ENCODE results near the gene LEKR1. TPM values are rescaled to one million over a fixed set of nuclear protein-coding genes. Genes with fewer than 3 reads are reported as not detected.
A peak's percentile ranks its signal among the peaks of the same experiment; 100 is the strongest.

Gene LEKR1
- total RNA-seq, 2 donors from 2014 or later: 0.20 to 0.70 TPM

DNA sequence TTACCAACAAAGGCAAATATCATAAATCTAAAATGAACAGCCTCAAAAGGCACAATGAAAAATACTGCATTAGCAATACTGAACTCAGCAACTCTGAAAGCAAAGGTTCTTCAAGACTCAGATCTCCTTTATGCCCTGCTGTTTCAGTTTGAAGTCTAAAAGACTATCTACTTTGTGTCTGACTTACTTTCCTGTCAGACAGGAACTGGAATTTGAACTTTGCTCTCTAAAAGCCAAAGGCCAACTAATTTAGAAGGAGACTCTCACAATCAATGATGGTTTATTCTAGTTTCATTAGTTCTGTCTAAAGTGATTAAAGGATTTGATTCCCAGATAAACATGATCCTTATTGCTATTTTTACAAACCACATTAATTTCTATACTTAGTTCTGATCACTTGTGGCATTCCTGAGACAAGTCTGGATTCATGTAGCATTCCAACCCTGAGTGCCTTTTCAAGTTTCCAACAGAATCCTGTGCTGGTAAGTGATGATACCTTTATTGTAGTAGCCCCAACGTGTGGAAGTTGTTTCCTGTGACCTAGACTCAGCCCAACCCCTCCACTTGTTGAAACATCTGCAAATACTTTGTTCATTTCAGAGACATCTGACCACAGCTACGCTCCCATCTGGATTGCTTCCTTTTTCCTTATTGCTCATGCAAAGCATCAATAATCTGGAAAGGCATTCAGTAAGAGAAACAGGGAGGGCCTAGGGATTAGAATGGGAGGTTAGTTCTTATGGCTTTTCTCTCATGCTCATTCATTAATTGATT lies 14.9 kb upstream of the LEKR1 start:
- Histone ChIP-seq H3K4me3 (no peak overlapping the region), H3K36me3 (no peaks in the 10 kb centered on the region), H3K27me3 (no peaks in the 10 kb centered on the region), H3K4me1 (peaks cover 0 to 7% of the 10 kb centered on the region in 2 donors), H3K9me3 (no peaks in the 10 kb centered on the region), H3K27ac (no peak overlapping the region)
- TF ChIP-seq, protein P1, sequence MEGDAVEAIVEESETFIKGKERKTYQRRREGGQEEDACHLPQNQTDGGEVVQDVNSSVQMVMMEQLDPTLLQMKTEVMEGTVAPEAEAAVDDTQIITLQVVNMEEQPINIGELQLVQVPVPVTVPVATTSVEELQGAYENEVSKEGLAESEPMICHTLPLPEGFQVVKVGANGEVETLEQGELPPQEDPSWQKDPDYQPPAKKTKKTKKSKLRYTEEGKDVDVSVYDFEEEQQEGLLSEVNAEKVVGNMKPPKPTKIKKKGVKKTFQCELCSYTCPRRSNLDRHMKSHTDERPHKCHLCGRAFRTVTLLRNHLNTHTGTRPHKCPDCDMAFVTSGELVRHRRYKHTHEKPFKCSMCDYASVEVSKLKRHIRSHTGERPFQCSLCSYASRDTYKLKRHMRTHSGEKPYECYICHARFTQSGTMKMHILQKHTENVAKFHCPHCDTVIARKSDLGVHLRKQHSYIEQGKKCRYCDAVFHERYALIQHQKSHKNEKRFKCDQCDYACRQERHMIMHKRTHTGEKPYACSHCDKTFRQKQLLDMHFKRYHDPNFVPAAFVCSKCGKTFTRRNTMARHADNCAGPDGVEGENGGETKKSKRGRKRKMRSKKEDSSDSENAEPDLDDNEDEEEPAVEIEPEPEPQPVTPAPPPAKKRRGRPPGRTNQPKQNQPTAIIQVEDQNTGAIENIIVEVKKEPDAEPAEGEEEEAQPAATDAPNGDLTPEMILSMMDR (IDR thresholded peaks at IDR 0.05): no peak
- DNase-seq (ENCODE audit: low spot score): no peak

DNA sequence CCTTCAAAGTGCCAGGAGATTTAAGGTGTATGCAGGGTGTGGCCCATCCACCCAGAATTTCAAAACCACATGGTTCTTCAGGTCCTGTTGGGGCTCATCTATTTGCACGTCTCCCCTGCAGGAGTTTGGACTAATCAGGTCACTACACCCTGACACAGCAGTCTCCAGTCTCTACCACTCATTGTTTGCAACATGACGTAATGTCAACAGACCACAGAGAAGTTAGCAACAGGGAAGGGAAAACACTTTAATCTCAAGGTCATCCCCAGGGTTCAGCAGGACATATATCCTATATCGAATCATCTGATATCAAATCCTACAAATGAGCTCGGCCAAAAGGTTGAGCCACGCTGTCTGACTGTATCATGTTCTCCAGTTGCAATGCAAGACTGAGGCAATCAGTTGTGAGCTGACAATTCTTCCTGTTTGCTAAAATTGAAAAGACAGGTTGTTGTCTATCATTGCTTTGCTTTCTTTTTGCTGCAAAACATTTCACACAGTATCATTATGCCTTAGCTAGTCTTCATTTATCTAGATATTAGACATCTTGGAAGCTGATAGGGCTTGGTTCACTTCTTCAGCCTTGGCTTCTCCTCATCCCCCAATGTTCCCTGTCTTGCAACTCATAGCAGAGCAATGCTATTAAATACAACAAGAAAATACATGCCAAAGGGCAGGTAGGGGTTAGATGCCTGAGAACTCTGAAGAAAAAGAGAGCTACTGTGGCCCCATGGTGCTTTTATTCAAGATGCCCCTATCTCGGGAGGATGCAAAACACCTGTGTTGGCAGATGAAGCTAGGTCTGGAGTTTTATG lies 13.4 kb upstream of the LEKR1 start:
- Histone ChIP-seq H3K27ac (no peak overlapping the region), H3K4me3 (no peak overlapping the region), H3K36me3 (no peaks in the 10 kb centered on the region), H3K9me3 (no peaks in the 10 kb centered on the region), H3K27me3 (no peaks in the 10 kb centered on the region), H3K4me1 (peaks cover 0 to 15% of the 10 kb centered on the region in 2 donors)
- TF ChIP-seq, protein P1 (IDR thresholded peaks at IDR 0.05): no peak
- DNase-seq (ENCODE audit: low spot score): no peak

DNA sequence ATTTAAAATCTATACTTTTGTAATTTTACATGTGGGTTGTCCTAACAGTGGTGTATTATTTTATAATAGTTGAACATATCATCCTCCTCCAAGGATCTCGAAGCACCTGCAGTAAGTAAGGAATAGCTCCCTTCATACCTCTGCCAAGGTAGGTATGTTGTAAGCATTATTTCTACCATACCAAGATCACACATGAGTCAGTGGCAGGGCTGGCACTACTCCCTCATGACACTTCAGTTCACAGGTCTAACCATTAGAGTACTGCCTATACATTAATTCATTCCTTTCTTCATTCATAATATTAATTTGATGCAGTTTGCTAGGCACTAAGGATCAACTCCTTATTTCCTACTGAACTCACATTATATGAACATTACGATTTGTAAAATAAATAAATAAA lies 11.9 kb upstream of the LEKR1 start:
- no peaks in the 10 kb centered on the region for H3K9me3 ChIP-seq
- no peaks in the 10 kb centered on the region for H3K27me3 ChIP-seq
- DNase-seq (ENCODE audit: low spot score): no peak
- no peak overlapping the region for H3K27ac ChIP-seq
- peaks cover 0 to 16% of the 10 kb centered on the region in 2 donors for H3K4me1 ChIP-seq
- no peaks in the 10 kb centered on the region for H3K36me3 ChIP-seq
- no peak overlapping the region for H3K4me3 ChIP-seq
- TF ChIP-seq, protein P1 (IDR thresholded peaks at IDR 0.05): no peak

DNA sequence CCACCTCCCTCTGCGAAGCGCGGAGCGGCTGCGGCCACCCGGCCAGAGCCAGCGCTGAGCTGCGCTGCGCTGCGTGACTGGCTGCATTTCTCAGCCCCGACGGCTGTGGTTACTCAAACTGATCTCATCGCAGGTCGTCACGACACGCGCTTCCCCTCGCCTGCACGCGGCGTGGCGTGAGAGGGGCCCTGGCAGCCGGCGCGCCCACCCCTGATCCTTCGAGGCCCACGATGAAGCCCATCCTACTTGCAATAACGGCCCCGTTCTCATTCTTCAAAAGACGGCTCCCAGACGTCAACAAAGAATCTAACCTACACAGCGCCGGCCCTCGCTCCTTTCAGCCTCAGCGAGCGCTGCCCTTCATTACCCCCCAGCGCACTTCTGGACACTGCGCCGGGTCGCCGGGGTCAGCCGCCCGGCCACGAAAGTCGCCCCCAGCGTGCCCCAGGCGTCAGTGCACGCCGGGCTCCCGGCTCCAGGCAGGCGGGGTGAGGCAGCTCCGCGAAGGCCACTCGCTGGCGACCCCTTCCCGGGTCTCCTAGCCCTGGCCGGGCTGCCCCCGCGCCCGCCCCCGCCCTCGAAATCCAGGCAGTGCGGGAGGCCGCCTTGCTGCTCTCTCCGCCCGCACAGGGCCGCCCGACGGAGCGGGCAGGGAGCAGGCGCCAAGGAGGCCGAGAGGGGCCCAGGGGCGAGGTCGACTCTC lies 9.9 kb upstream of the LEKR1 start:
- DNase-seq (ENCODE audit: low spot score): no peak
- TF ChIP-seq, protein P1 (IDR thresholded peaks at IDR 0.05): no peak
- Histone ChIP-seq H3K36me3 (no peaks in the 10 kb centered on the region), H3K9me3 (no peaks in the 10 kb centered on the region), H3K27me3 (no peaks in the 10 kb centered on the region), H3K4me1 (peaks cover 0 to 16% of the 10 kb centered on the region in 2 donors), H3K4me3 (peak overlapping the region; percentile 46 to 67), H3K27ac (peak overlapping the region; percentile 89 to 92)

DNA sequence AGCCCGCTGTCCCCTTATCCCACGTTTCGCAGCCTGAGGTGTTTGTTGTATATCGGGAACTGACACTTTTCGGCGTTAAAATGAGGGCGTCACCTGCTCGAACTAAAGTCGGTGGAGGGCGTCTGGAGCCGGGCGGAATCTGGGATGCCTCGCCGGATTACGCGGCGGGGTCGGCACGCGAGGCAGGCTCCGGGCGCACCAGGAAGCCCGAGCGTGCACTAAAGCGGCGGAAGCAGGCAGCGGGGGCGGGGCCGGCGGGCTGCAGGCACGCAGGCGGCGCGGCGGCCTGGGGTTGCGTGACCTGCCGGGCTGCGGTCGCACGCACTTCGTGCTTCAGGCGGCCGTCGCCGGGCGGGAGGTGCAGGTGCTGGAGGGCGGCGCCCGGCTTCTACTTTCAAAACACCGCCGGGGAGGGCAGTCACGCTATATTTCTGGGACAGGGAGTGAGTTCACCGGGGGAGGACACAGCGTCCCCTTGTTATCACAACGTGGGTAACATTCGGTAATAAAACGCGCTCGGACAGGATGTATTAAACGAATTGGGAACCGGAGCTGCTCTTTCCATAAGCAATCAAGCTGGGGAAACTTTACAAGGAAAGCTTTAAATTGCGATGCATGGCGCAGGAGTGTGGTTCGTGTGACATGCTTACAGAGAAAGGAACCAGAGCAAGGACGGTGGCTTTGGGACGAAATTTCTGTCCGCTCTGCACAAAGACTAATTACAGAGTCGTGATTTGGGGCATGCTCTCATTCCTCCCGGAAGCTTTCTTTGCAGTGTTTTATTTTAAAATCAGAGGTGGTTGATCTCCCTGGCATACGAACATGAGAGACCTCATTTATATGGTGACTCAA lies 9.1 kb upstream of the LEKR1 start:
- peaks cover 0 to 16% of the 10 kb centered on the region in 2 donors for H3K4me1 ChIP-seq
- peak overlapping the region; percentile 46 to 67 for H3K4me3 ChIP-seq
- H3K36me3 ChIP-seq: no peaks in the 10 kb centered on the region
- no peaks in the 10 kb centered on the region for H3K27me3 ChIP-seq
- TF ChIP-seq, protein P1 (IDR thresholded peaks at IDR 0.05): peak in 1 of 2 donors; percentile 29
- peak; percentile 78 for DNase-seq (ENCODE audit: low spot score)
- H3K27ac ChIP-seq: peak overlapping the region; percentile 89 to 92
- H3K9me3 ChIP-seq: no peaks in the 10 kb centered on the region

Measured in right atrium auricular region (tissue), 2 donors.